ENCODE measurements around the gene MAP3K8.

Gene MAP3K8

DNA sequence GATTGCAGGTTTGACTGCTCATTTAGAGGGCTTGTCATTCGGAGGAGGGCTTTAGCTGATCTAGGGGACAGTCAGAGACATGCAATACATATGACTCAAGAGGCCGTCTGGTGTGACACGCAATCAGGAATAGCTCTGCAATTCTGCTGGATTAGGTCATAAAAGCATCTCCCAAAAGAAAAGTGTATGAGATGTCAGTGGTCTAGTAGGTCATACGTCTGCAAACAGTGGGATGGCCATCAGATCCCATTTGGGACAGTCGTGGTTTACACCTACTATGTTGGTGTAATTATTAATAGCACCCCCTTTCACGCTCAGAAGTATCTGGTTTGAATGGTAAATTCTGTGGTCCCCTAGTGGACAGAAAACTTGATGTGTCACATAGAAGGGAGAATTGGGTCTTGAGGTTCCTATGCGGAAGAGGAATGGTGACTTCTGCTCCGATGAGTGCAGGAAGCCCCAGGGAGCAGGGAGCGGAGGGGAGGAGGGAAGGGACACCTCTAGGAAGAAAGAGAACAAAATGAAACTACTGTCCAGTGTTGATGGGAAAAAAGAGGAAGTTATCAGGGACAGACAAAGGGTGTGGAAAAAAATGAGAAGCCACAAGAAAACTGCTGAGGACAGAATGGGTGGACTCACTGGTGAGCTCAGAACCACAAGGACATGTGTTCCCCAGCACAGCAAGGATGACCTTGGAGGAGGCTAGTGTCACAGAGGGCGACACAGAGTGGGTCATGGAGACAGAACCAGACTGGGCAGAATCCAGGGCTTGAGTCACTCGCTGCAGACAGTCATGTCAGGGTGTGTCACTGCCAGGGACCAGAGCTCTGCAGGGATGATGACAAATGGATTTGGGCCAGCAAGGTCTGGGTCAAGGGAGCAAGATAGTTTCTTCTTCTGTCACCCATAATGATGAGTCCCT lies 59.9 kb downstream of the MAP3K8 start:
- FAIRE-seq = no peak

DNA sequence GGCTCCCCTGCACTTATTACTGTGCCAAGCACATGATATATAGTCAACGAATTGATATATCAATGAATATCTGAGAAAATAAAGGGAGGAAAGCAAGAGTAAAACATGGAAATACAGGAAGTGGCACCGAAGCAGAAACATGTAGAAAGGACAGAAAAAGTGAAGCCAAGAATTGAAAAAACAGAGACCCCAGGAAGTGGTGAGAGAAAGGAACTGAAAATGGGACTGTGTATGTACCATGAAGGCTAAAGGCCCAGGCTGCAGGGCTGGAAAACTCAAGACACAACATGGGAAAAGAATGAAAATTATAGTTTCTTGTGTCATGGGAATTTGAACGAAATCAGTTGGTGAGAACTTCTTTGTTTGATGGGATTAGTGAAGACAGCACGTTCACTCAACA lies 60.6 kb downstream of the MAP3K8 start:
- no peak for FAIRE-seq

DNA sequence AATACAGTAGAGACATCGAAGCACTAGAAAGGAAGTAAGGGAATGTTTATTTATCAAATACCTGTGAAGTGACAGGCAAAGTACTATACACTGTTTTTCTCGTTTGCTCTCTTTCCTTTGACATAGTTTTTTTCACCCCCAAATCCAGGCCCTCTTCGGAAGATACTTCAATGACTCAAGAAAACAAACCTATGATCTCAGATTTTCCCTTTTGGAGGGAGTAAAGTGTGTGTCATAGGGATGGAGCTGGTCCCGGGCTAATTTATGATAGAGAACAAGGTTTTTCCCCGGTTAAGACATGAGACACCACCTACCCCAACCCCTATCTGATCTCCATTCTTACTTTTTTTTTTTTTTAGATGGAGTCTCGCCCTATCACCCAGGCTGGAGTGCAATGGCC lies 61.7 kb downstream of the MAP3K8 start:
- no peak for FAIRE-seq

DNA sequence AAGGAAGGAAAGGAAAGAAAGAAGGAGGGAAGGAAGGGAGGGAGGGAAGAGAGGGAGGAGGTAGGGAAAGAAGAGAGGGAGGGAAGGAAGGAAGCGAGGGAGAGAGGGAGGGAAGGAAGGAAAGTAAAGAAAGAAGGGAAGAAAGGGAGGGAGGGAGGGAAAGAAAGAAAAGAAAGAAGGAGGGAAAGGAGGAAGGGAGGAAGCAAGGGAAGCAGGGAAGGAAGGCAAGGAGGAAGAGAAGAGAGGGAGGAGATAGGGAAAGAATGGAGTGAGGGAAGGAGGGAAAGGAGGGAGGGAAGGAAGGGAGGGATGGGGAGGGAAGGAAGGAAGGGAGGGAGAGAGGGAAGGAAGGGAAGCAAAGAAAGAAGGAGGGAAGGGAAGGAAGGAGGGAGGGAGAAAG lies 65.8 kb downstream of the MAP3K8 start:
- FAIRE-seq = no peak

DNA sequence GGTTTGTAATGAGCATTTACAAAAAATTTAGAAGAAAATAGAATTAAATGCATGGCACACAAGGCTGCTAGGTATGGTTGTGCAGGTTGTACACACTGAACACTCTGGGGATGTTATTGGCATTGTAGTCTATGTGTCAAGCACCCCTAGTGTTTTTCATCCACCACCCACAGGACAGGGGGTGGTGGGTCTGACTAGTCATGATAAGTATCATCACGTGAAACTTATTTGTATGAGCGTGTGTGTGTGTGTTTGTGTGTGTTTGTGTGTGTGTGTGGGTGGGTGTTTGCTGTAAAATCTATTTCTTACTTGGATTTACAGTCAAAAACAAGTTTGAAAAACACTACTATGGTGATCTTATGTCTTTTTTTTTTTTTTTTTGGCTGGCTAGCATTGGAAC lies 66.5 kb downstream of the MAP3K8 start:
- no peak for FAIRE-seq

DNA sequence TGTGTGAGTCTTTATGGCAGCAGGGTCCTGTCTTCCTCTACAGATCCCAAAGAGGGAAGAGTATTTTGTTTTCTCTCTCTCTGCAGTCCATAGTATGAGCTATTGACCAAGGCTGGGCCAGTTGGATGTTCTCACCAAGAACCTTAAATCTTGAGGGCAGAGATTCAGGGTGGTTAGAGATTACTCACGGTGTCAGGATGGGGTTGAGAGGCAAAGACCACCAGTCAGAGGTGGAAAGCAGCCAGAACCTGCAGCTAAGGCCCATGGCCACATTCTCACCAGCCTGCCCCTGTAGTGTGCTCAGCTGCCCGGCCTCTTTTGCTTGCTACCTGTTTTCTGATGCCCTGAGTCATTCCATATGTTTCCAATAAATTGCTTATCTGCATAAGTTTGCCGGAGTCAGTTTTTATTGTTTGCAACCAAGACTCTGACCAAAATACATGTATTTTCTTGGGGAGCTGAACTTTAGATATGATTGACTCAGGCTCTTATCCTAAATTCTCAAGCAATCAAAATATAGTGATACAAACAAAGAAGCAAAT lies 67.0 kb downstream of the MAP3K8 start:
- FAIRE-seq = no peak

DNA sequence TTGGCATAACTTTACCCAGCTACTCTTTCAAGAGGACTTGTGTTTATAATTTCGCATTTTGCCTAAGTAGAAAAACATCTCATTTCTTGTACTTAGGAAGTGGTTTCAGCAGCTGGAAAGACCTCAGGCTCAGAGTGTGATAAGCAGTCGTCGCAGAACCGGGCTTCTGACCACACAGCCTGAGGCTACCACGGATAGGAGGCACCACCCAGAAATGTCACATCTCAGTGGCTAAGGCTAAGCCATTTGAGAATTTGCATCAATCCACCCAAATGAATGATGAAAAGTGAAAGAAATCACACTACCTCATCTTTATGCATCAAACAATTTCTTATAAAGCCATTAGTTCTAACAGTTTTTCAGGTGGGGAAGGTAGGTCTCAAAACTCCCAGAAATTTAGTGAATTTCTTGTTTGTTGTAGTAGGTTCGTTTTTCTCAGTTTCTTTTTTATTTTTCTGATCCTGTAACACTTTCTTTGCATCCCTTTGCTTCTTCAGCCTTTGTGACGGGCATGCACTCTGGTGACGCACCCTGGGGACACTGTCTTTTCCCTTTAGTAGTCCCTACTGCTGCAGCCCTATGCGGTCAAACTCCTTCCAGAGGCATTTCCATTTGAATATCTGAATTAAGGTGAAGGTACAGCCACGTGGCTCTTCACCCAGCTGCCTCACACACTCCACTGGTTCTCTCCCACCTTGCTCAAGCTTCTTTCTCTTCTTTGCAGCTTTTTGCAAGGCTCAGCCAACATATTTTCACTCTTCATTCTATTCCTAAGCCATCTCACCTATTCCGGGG lies 68.5 kb downstream of the MAP3K8 start:
- no peak for FAIRE-seq

DNA sequence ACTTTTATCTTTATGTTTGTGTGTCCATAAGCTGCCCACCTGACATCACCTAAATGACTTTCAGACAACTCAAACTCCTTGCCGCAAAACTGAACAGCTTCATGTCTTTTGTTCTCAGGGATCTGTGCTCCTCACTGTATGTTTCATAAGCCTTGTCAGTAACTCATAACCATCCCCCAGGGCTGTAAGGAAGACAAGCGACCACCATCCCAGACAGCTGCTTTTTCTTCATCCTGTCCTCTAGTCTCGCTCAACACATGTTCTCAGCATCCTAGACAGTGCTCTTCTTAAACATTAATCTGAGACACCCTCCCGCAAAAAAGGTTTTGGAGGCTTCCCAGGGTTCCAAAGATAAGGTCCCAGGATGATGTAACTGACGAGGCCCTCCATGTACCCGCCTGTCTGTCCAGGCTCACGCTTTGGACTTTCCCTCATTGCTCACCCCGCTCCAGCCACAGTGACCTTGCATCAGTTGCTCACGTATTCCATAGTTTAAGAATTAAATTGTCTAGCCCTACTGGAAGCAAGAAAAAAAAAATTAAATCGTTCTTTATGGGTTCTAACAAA lies 69.8 kb downstream of the MAP3K8 start:
- FAIRE-seq = no peak

DNA sequence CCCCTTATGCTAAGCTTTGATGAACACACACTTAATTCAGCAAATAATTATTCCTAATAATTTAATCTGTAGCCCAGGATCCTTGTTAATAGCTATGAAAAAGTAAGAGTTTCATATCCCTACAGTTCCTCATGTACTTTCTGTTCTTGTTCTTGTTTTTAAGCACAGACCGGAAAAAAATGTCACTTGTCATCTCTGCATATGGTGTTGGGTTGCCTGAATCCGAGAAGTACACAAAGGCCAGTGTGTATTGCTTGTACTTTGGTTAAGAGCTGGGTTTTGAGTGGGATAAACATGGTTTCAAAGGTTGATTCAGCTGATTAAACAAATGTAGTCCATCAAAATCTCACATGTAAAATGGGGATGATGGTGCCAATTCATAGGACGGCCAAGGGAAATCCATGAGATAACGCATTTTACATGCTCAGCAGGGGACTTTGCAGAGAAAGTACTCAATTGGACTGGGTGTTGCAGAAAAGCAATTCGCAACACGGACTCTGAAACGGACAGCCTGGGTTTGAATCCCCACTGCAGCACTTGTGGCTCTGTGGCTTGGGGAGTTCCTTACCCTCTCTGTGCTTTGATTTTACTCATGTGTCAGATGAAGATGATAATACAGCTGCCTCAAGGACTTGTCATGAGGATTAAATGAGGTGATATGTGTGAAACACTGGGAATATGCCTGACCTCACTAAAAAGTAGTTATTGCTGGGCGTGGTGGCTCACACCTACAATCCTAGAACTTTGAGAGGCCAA lies 71.7 kb downstream of the MAP3K8 start:
- no peak for FAIRE-seq

DNA sequence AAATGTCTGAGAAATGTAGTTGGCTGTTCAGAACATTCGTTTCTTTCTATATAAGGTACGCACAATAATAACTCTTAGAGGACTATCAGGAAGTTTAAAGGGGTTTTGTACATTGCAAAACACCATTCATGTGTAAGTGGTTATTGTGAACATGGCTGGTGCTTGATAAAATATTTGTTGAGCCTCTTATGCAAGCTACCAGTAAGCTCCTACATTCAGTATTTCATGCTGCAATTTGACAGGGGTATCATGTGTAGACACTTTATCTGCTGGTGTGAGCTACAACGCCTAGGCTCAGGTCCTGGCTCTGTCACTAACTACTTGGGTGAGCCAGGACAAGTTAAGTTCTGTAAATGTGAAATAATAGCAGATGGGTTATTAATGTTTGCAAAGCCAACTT lies 75.5 kb downstream of the MAP3K8 start:
- FAIRE-seq = no peak

DNA sequence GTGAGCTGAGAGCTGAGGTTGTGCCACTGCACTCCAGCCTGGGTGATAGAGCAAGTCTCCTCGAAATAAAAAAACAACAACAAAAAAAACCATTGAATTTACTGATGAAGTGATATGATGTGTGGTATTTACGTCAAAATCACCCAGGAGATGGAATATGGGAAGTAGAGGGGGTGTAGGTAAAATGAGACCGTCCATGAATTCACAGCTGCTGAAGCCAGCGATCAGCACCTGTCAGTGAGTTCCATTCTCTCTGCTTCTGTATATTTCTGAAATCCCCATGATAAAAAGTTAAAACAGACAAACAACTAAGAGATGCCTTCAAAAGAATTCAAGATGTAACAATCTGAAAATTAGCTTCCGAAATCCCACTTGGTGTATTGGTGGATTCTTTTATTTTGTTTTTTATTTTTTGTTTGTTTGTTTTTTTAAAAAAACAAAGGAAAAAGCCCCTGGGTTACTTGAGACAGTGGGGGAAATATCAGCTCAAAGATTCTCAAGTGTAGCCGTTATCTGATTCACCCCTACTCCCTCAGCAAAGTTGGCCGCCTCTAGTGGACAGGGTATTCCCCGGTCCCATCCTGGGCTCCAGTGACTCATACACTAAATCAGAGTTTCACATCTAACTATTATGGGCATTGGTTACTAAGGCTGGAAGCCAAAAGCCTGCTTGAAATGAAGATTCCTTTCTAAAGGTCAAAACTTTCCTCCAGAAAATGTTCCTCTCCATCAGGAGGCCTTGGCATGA lies 76.4 kb downstream of the MAP3K8 start:
- no peak for FAIRE-seq

DNA sequence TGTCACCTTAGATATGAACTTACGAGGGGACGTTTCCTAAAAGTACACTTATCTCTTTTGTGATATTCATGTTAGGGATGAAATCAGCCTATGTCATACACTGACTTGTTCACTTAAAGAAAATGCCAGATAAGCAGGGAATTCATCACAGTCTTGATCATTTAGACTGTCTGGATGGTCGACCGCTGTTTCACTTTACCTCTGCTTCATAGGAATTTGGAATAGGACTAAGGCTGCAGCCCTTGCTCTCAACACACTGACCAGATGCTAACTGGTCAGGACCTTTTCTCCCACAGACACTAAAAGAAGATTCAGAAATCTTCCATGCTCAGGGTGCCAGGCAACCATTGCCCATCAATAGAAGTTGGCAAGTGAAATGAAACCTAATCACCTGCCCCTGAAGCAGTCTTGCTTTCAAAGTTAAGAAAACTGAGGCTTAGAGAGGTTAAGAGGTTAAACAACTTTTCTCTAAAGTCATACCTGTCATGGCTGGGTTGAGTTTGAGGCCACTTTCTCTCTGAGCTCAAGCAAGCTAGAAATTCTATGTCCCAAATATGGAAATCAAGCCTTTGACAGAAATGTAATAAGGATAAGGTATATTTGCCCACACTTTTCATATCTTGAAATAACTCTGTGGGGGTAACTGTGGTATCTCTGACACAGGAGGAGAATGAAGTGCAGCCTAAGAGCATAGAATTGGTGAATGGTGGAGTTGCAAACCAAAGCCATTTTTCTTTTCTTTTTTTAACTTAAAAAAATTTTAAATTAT lies 77.1 kb downstream of the MAP3K8 start:
- FAIRE-seq = no peak
